Neural cell (in vitro differentiated cells): ENCODE measurements around the gene UBE3A. TPM values are rescaled to one million over a fixed set of nuclear protein-coding genes. Genes with fewer than 3 reads are reported as not detected.
"Not testable (repeated sequence)": the region's sequence is repeated elsewhere in the genome, so short reads cannot be mapped to it uniquely, and the experiment has no call there.

Experiments
- H2AFZ ChIP-seq: fragments of 200-600, 300-800 bp; sonication (generic), shearing (Covaris generic); 2 replicates; pipeline ENCODE4 v1.6.0; 2014; ENCODE audit warnings: low read depth, mild to moderate bottlenecking, antibody characterized with exemption, low read length, moderate library complexity
- H3F3A ChIP-seq: fragments of 200-600 bp; shearing (Covaris generic); 2 replicates; pipeline ENCODE4 v1.6.1; 2016; ENCODE audit warnings: mild to moderate bottlenecking, moderate library complexity, mixed read lengths, antibody characterized with exemption, low read length; ENCODE audit not compliant: insufficient read depth, poor library complexity, severe bottlenecking
- H3K27ac ChIP-seq: fragments of 200-600, 300-800 bp; sonication (generic), shearing (Covaris generic); 2 replicates; pipeline ENCODE4 v1.5.1; 2014; ENCODE audit warnings: mild to moderate bottlenecking, low read length, moderate library complexity
- H3K27me3 ChIP-seq: fragments of 300-800, 200-600 bp; sonication (generic), shearing (Covaris generic); 2 replicates; pipeline ENCODE4 v1.6.0; 2014; ENCODE audit warnings: mild to moderate bottlenecking, low read depth, low read length, moderate library complexity; ENCODE audit not compliant: insufficient read depth
- H3K36me3 ChIP-seq: fragments of 300-800, 200-600 bp; sonication (generic), shearing (Covaris generic); 2 replicates; pipeline ENCODE4 v1.5.1; 2014; ENCODE audit warnings: mild to moderate bottlenecking, antibody characterized with exemption, low read length, moderate library complexity; ENCODE audit not compliant: insufficient read depth
- H3K4me2 ChIP-seq: fragments of 300-800, 200-600 bp; sonication (generic), shearing (Covaris generic); 2 replicates; pipeline ENCODE4 v1.6.0; 2014; ENCODE audit warnings: mild to moderate bottlenecking, low read length
- H3K4me3 ChIP-seq: fragments of 300-800, 200-600 bp; sonication (generic), shearing (Covaris generic); 2 replicates; pipeline ENCODE4 v1.5.1; 2014; ENCODE audit warnings: mild to moderate bottlenecking, low read length, moderate library complexity
- H3K79me2 ChIP-seq: fragments of 200-600 bp; shearing (Covaris generic); replicated peaks from 2 replicates; pipeline ENCODE4 v1.6.0; 2014; ENCODE audit warnings: mild to moderate bottlenecking, low read length, moderate library complexity; ENCODE audit not compliant: insufficient read depth
- H3K9ac ChIP-seq: fragments of 300-800, 200-600 bp; sonication (generic), shearing (Covaris generic); 2 replicates; pipeline ENCODE4 v1.6.1; 2016; ENCODE audit warnings: mild to moderate bottlenecking, low read length, mixed read lengths
- H3K9me2 ChIP-seq: fragments of 200-600 bp; shearing (Covaris generic); 2 replicates; pipeline ENCODE4 v1.6.1; 2016; ENCODE audit warnings: mild to moderate bottlenecking, low read length, mixed read lengths; ENCODE audit not compliant: insufficient read depth
- H3K9me3 ChIP-seq: fragments of 200-600, 300-800 bp; sonication (generic), shearing (Covaris generic); 2 replicates; pipeline ENCODE4 v1.6.1; 2016; ENCODE audit warnings: mild to moderate bottlenecking, mixed run types, low read length, moderate library complexity, mixed read lengths
- H4K20me1 ChIP-seq: fragments of 200-600 bp; shearing (Covaris generic); 2 replicates; pipeline ENCODE4 v1.6.1; 2016; ENCODE audit warnings: mild to moderate bottlenecking, mixed run types; ENCODE audit not compliant: insufficient read depth
- EP300 ChIP-seq: fragments of 450-650 bp; conservative IDR thresholded peaks from 2 replicates; pipeline ENCODE4 v1.6.1; 2014; ENCODE audit warnings: antibody characterized with exemption, mild to moderate bottlenecking, moderate library complexity; ENCODE audit not compliant: poor library complexity, severe bottlenecking
- EZH2 ChIP-seq: fragments of 200-600, 300-800 bp; shearing (Covaris generic), sonication (generic); IDR thresholded peaks from 2 replicates; pipeline ENCODE4 v1.6.1; 2014; ENCODE audit warnings: antibody characterized with exemption, low read length, borderline replicate concordance, mild to moderate bottlenecking; ENCODE audit not compliant: insufficient read depth, poor library complexity, severe bottlenecking
- MXI1 ChIP-seq: fragments of 450-650 bp; conservative IDR thresholded peaks from 2 replicates; pipeline ENCODE4 v1.6.1; 2014; ENCODE audit warnings: antibody characterized with exemption, mild to moderate bottlenecking; ENCODE audit not compliant: poor library complexity, severe bottlenecking
- POLR2AphosphoS5 ChIP-seq: IDR thresholded peaks from 2 replicates; pipeline ENCODE4 v1.6.1; 2012
- RAD21 ChIP-seq: fragments of 450-650 bp; conservative IDR thresholded peaks from 2 replicates; pipeline ENCODE4 v1.6.1; 2014; ENCODE audit warnings: antibody characterized with exemption, mild to moderate bottlenecking, moderate library complexity
- SMC3 ChIP-seq: fragments of 450-650 bp; conservative IDR thresholded peaks from 2 replicates; pipeline ENCODE4 v1.6.1; 2014; ENCODE audit warnings: antibody characterized with exemption, mild to moderate bottlenecking, moderate library complexity; ENCODE audit not compliant: poor library complexity
- TAF1 ChIP-seq: IDR thresholded peaks from 2 replicates; pipeline ENCODE4 v1.6.1; 2012; ENCODE audit warnings: low read depth
- polyA plus RNA-seq: library from polyadenylated mRNA; depleted of rRNA; stranded (reverse); fragments of >200 nt; gene quantifications from 2 replicates; pipeline ENCODE4 v1.2.3, GENCODE V29; 2014
- TF ChIP-seq, protein P1 (sequence below): IDR thresholded peaks from 2 replicates; pipeline ENCODE4 v1.6.1; 2012; ENCODE audit warnings: borderline replicate concordance
- TF ChIP-seq, protein P2 (sequence below): fragments of 450-650 bp; IDR thresholded peaks from 2 replicates; pipeline ENCODE4 v1.5.1; 2014; ENCODE audit warnings: antibody characterized with exemption, mild to moderate bottlenecking, moderate library complexity; ENCODE audit not compliant: poor library complexity, severe bottlenecking

The UBE3A gene
- polyA plus RNA-seq, 1 donor from 2014 or later: 98.5 TPM

DNA sequence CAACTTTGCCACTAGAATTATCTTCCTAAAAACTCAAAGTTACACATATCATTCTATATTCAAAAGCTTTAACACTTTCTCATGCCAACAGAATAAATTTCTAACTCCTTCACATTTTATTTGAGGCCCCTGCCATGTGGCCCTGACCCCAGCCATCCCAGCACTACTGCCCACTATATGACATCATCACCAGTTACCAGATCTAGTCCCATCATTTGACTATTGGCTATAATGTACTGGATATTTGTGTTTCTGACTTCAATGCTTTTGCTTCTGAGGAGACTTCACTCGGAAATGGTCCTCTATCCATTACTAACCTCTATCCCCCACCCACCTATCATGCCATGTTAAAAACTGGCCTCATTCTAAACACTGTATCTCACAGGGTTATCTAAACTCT, 23.6 kb downstream of the UBE3A start:
- no peaks in the 10 kb centered on the region for H3K36me3 ChIP-seq
- H3K9me3 ChIP-seq: no peaks in the 10 kb centered on the region
- H3K79me2 ChIP-seq: peaks cover 97% of the 10 kb centered on the region
- no peaks in the 10 kb centered on the region for H3K27me3 ChIP-seq
- no peaks in the 10 kb centered on the region for H4K20me1 ChIP-seq
- no peaks in the 10 kb centered on the region for H3K9me2 ChIP-seq
- no peak overlapping the region for H3K27ac ChIP-seq
- no peak overlapping the region for H2AFZ ChIP-seq
- H3F3A ChIP-seq: no peaks in the 10 kb centered on the region
- H3K9ac ChIP-seq: no peak overlapping the region
- no peak overlapping the region for H3K4me2 ChIP-seq
- H3K4me3 ChIP-seq: no peak overlapping the region
- TF ChIP-seq SMC3: no peak
- TF ChIP-seq RAD21: no peak
- no peak for TF ChIP-seq MXI1
- no peak for TF ChIP-seq EP300
- TF ChIP-seq, protein P1, sequence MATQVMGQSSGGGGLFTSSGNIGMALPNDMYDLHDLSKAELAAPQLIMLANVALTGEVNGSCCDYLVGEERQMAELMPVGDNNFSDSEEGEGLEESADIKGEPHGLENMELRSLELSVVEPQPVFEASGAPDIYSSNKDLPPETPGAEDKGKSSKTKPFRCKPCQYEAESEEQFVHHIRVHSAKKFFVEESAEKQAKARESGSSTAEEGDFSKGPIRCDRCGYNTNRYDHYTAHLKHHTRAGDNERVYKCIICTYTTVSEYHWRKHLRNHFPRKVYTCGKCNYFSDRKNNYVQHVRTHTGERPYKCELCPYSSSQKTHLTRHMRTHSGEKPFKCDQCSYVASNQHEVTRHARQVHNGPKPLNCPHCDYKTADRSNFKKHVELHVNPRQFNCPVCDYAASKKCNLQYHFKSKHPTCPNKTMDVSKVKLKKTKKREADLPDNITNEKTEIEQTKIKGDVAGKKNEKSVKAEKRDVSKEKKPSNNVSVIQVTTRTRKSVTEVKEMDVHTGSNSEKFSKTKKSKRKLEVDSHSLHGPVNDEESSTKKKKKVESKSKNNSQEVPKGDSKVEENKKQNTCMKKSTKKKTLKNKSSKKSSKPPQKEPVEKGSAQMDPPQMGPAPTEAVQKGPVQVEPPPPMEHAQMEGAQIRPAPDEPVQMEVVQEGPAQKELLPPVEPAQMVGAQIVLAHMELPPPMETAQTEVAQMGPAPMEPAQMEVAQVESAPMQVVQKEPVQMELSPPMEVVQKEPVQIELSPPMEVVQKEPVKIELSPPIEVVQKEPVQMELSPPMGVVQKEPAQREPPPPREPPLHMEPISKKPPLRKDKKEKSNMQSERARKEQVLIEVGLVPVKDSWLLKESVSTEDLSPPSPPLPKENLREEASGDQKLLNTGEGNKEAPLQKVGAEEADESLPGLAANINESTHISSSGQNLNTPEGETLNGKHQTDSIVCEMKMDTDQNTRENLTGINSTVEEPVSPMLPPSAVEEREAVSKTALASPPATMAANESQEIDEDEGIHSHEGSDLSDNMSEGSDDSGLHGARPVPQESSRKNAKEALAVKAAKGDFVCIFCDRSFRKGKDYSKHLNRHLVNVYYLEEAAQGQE: no peak
- TF ChIP-seq TAF1: no peak
- TF ChIP-seq EZH2: no peak
- TF ChIP-seq, protein P2, sequence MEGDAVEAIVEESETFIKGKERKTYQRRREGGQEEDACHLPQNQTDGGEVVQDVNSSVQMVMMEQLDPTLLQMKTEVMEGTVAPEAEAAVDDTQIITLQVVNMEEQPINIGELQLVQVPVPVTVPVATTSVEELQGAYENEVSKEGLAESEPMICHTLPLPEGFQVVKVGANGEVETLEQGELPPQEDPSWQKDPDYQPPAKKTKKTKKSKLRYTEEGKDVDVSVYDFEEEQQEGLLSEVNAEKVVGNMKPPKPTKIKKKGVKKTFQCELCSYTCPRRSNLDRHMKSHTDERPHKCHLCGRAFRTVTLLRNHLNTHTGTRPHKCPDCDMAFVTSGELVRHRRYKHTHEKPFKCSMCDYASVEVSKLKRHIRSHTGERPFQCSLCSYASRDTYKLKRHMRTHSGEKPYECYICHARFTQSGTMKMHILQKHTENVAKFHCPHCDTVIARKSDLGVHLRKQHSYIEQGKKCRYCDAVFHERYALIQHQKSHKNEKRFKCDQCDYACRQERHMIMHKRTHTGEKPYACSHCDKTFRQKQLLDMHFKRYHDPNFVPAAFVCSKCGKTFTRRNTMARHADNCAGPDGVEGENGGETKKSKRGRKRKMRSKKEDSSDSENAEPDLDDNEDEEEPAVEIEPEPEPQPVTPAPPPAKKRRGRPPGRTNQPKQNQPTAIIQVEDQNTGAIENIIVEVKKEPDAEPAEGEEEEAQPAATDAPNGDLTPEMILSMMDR: no peak
- TF ChIP-seq POLR2AphosphoS5: no peak

DNA sequence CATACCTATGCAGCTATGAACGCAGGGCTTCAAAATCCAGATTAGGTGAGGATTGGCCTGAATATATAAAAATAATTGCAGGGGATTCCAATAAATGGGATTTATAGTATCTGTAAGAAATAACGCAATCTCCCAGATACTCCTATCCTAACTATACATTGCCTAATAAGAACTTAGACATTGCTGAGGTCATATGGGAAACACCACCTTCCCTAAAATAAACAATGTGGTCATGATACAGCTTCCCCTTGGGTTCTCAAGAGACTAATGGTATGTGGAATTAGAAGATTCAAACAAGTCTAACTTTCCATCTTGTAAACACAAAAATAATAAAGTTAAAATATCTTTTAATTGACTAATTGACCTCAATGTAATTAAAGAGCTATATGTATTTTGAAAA, 28.2 kb downstream of the UBE3A start:
- peaks cover 67% of the 10 kb centered on the region for H3K79me2 ChIP-seq
- no peak overlapping the region for H3K27ac ChIP-seq
- no peaks in the 10 kb centered on the region for H3K9me2 ChIP-seq
- H3K4me2 ChIP-seq: no peak overlapping the region
- TF ChIP-seq, protein P1: no peak
- TF ChIP-seq TAF1 (no peak), EP300 (no peak), EZH2 (no peak)
- no peak overlapping the region for H3K9ac ChIP-seq
- H3K9me3 ChIP-seq: no peaks in the 10 kb centered on the region
- H4K20me1 ChIP-seq: no peaks in the 10 kb centered on the region
- no peak overlapping the region for H2AFZ ChIP-seq
- no peaks in the 10 kb centered on the region for H3F3A ChIP-seq
- no peak overlapping the region for H3K4me3 ChIP-seq
- no peaks in the 10 kb centered on the region for H3K27me3 ChIP-seq
- H3K36me3 ChIP-seq: no peaks in the 10 kb centered on the region

DNA sequence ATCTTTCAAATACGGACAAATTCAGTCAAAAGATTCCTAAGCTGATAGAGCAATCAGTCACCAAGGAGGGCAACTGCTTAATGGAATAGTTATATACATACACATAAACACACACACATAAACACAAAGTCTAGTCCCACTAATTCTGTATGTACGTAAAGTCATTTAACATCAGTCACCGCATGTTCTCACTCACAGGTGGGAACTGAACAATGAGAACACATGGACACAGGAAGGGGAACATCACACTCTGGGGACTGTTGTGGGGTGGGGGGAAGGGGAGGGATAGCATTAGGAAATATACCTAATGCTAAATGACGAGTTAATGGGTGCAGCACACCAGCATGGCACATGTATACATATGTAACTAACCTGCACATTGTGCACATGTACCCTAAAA, 29.1 kb downstream of the UBE3A start:
- H3K4me3 ChIP-seq, H3F3A ChIP-seq, H3K27ac ChIP-seq, H3K9ac ChIP-seq, H3K9me3 ChIP-seq, H4K20me1 ChIP-seq, H3K27me3 ChIP-seq, H3K9me2 ChIP-seq, H3K4me2 ChIP-seq, H2AFZ ChIP-seq, H3K36me3 ChIP-seq: not testable (repeated sequence)
- peaks cover 62% of the 10 kb centered on the region for H3K79me2 ChIP-seq
